AG20443 (cell line): ENCODE results near the gene CLASRP.
A peak's percentile ranks its signal among the peaks of the same experiment; 100 is the strongest.

Source experiments
- DNase-seq: peaks from one replicate; pipeline ENCODE4 v3.0.0; 2012; ENCODE audit warnings: low spot score, mixed read lengths

CLASRP gene

GRCh38 chr19:45086480-45086879, 47.6 kb downstream of the CLASRP start:
- no peak for DNase-seq

- no peak for DNase-seq
Observed at GRCh38 chr19:45087531-45087930, 48.7 kb downstream of the CLASRP start.

- DNase-seq: no peak
Observed at GRCh38 chr19:45090034-45090433, 51.2 kb downstream of the CLASRP start.

GRCh38 chr19:45090606-45091005, 51.8 kb downstream of the CLASRP start:
- DNase-seq: no peak

GRCh38 chr19:45091031-45091923, 52.4 kb downstream of the CLASRP start:
- peak; percentile 97 for DNase-seq

- peak; percentile 98 for DNase-seq
Observed at GRCh38 chr19:45092747-45093678, 54.2 kb downstream of the CLASRP start, which contains the start of gene PPP1R37. Gene PPP1R37, plus strand, starts transcription at chr19:45093179. Its CDS starts 147 bp downstream, at chr19:45093326.

- no peak for DNase-seq
Observed at GRCh38 chr19:45094137-45094536, 55.3 kb downstream of the CLASRP start.

- DNase-seq: no peak
Observed at GRCh38 chr19:45094707-45095106, 55.9 kb downstream of the CLASRP start.

GRCh38 chr19:45095496-45096413, 56.9 kb downstream of the CLASRP start:
- no peak for DNase-seq

- DNase-seq: no peak
Observed at GRCh38 chr19:45096700-45097099, 57.9 kb downstream of the CLASRP start.

- DNase-seq: no peak
Observed at GRCh38 chr19:45097450-45097775, 58.6 kb downstream of the CLASRP start.

GRCh38 chr19:45097776-45098520, 59.1 kb downstream of the CLASRP start:
- peak; percentile 96 for DNase-seq

- DNase-seq: peak; percentile 61
Observed at GRCh38 chr19:45098521-45099466, 59.9 kb downstream of the CLASRP start.

GRCh38 chr19:45099467-45100191, 60.8 kb downstream of the CLASRP start:
- no peak for DNase-seq

GRCh38 chr19:45100201-45100600, 61.4 kb downstream of the CLASRP start:
- no peak for DNase-seq

GRCh38 chr19:45100846-45101252, 62.0 kb downstream of the CLASRP start:
- no peak for DNase-seq

- no peak for DNase-seq
Observed at GRCh38 chr19:45101806-45102205, 63.0 kb downstream of the CLASRP start.

GRCh38 chr19:45102481-45102880, 63.6 kb downstream of the CLASRP start:
- DNase-seq: no peak

- DNase-seq: no peak
Observed at GRCh38 chr19:45103156-45103507, 64.3 kb downstream of the CLASRP start.
